GM12892 (cell line): ENCODE results near the gene KCNIP2.

Experiments used
- POLR2A ChIP-seq: IDR thresholded peaks from 2 replicates; pipeline ENCODE4 v1.6.1; 2011; ENCODE audit warnings: low read depth, low read length, control low read depth
- POLR2AphosphoS5 ChIP-seq: IDR thresholded peaks from 2 replicates; pipeline ENCODE4 v1.6.1; 2011; ENCODE audit warnings: low read depth, low read length, control low read depth

DNA sequence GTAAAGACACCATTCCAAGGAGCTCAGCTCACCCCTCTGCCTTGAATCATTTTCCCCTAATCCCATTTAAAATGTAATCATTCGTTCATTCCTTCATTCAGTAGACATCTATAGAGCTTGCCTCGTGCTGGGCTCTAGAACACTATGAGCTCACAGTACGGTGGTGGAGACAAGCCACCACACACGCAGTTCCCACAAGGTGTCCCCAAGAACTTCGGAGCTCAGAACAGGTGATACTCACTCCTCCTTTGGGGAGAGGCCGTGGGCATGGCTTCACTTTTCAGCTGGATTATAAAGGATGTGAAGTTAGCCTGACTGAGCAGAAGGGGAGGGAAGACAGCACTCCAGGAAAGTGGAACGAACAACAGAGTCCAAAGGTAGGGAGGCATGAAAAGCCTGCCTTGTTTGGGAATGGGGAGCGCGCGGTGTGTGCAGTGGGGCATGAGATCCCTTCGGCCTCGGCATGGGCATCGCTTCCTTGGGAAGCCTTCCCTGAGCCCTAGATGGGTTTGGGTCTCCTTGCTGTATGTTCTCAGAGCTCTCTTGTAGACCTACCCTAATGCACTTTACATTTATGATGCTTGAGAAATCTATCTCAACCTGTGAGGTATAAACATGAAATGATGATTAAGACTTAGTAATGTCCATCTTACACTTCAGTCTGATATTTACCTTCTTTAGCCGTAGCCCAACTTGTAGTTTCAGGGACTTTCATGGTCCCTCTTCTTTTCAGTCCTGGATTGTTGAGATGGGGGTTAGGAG lies 24.5 kb downstream of the KCNIP2 start:
- TF ChIP-seq POLR2A (no peak), POLR2AphosphoS5 (no peak)
